Endothelial cell (in vitro differentiated cells): ENCODE data around the gene CAGE1. TPM values are rescaled to one million over a fixed set of nuclear protein-coding genes. Genes with fewer than 3 reads are reported as not detected.

ENCODE experiments used
- DNase-seq: peaks from one replicate; pipeline ENCODE4 v3.0.0; 2021; ENCODE audit warnings: low spot score
- H3K27ac Mint-ChIP-seq: one replicate; pipeline ENCODE4 v1.8.0; 2021; ENCODE audit warnings: mixed read lengths, inconsistent platforms; ENCODE audit not compliant: unreplicated experiment
- H3K27me3 Mint-ChIP-seq: one replicate; pipeline ENCODE4 v1.8.0; 2021; ENCODE audit warnings: mild to moderate bottlenecking, moderate library complexity, mixed read lengths, inconsistent platforms; ENCODE audit not compliant: unreplicated experiment
- H3K36me3 Mint-ChIP-seq: one replicate; pipeline ENCODE4 v1.8.0; 2021; ENCODE audit warnings: mild to moderate bottlenecking, low read depth, mixed read lengths, inconsistent platforms; ENCODE audit not compliant: unreplicated experiment
- H3K4me1 Mint-ChIP-seq: one replicate; pipeline ENCODE4 v1.8.0; 2021; ENCODE audit warnings: mild to moderate bottlenecking, mixed read lengths, inconsistent platforms; ENCODE audit not compliant: unreplicated experiment
- H3K4me3 Mint-ChIP-seq: one replicate; pipeline ENCODE4 v1.8.0; 2021; ENCODE audit warnings: mild to moderate bottlenecking, mixed read lengths, inconsistent platforms; ENCODE audit not compliant: unreplicated experiment
- H3K9me3 Mint-ChIP-seq: one replicate; pipeline ENCODE4 v1.8.0; 2021; ENCODE audit warnings: mixed read lengths, inconsistent platforms; ENCODE audit not compliant: unreplicated experiment
- total RNA-seq: library from RNA; stranded (reverse); fragmentation: NEBNext Ultra II Directional; extraction: Animal tissue kit (Norgen Biotek cat#: 25700); gene quantifications from one replicate; pipeline ENCODE4 v1.2.1, GENCODE V29; 2021; ENCODE audit not compliant: unreplicated experiment
- TF ChIP-seq, protein P1 (sequence below): fragments of 200-600 bp; sonication (generic); IDR thresholded peaks from one replicate; pipeline ENCODE4 v1.5.0; 2021; ENCODE audit warnings: antibody characterized with exemption; ENCODE audit not compliant: unreplicated experiment

Gene CAGE1
- total RNA-seq, 1 donor from 2014 or later = not detected

DNA sequence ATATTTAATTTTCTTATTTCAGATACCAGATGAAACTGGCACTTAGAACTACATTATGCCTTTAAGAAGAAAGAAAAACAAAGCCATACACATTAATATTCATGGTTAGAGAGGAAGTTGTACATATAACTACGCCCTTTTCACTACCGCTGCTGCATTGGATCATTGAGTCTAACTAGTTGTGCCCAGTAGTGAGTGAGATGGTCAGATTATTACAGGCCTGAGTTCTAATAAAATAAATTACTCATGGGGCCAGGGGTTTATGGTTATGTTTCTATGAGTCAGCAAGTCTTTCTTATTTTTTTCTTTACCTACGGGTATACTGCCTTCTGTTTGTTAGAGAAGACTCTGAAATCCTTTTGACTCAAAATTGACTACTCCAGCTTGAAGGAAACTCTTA, 11.5 kb upstream of the CAGE1 start:
- H3K4me3 Mint-ChIP-seq = no peak overlapping the region
- no peaks in the 10 kb centered on the region for H3K27me3 Mint-ChIP-seq
- no peak overlapping the region for H3K27ac Mint-ChIP-seq
- DNase-seq = no peak
- no peaks in the 10 kb centered on the region for H3K4me1 Mint-ChIP-seq
- H3K36me3 Mint-ChIP-seq = peaks cover 11% of the 10 kb centered on the region
- TF ChIP-seq, protein P1, sequence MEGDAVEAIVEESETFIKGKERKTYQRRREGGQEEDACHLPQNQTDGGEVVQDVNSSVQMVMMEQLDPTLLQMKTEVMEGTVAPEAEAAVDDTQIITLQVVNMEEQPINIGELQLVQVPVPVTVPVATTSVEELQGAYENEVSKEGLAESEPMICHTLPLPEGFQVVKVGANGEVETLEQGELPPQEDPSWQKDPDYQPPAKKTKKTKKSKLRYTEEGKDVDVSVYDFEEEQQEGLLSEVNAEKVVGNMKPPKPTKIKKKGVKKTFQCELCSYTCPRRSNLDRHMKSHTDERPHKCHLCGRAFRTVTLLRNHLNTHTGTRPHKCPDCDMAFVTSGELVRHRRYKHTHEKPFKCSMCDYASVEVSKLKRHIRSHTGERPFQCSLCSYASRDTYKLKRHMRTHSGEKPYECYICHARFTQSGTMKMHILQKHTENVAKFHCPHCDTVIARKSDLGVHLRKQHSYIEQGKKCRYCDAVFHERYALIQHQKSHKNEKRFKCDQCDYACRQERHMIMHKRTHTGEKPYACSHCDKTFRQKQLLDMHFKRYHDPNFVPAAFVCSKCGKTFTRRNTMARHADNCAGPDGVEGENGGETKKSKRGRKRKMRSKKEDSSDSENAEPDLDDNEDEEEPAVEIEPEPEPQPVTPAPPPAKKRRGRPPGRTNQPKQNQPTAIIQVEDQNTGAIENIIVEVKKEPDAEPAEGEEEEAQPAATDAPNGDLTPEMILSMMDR = no peak
- no peaks in the 10 kb centered on the region for H3K9me3 Mint-ChIP-seq

DNA sequence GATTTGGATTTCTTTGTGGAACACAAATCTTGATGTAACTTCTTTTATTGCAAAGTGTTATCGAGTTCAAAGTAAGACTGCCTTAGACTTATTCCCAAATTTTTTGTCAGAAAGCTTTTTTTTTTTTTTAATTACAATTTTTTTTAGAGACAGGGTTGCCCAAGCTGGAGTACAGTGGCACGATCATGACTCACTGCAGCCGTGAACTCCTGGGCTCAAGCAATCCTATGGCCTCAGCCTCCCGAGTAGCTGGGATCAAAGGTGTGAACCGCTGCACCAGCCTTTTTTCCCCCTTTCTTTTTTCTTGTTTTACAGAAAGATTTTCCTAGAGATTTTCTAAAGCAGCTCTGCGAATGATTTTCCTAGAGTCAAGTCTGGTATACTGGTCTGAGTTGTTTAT, 2.9 kb upstream of the CAGE1 start:
- DNase-seq = no peak
- H3K9me3 Mint-ChIP-seq = no peaks in the 10 kb centered on the region

DNA sequence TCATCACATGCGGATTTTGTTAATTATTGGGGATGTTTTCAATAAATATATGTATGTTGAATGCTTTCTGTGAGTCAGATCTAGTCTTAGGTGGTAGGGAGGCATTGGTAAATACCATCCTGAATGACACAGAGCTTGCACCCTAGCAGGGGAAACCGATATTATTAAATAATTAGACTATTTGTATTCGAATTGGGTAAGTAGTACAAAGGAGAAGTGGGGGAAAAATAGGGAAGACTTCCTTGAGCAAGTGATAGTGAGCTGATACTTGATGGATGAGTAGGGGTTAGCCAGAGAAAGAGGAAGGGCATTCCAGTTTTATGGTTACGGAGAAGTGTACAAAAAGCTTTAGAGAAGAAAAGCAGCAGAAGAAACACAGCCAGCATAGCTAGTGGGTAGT, 1.6 kb upstream of the CAGE1 start:
- peak overlapping the region; percentile 92 for H3K4me3 Mint-ChIP-seq
- H3K27me3 Mint-ChIP-seq = no peaks in the 10 kb centered on the region
- peaks cover 4% of the 10 kb centered on the region for H3K36me3 Mint-ChIP-seq
- no peaks in the 10 kb centered on the region for H3K9me3 Mint-ChIP-seq
- peaks cover 14% of the 10 kb centered on the region for H3K4me1 Mint-ChIP-seq
- no peak for DNase-seq
- H3K27ac Mint-ChIP-seq = no peak overlapping the region
- TF ChIP-seq, protein P1 = no peak

More for the DNA sequence above, 2.9 kb upstream of the CAGE1 start:
- Mint-ChIP-seq H3K4me3 (no peak overlapping the region), H3K36me3 (peaks cover 4% of the 10 kb centered on the region), H3K27ac (no peak overlapping the region), H3K4me1 (peaks cover 14% of the 10 kb centered on the region), H3K27me3 (no peaks in the 10 kb centered on the region)
- TF ChIP-seq, protein P1 = no peak

DNA sequence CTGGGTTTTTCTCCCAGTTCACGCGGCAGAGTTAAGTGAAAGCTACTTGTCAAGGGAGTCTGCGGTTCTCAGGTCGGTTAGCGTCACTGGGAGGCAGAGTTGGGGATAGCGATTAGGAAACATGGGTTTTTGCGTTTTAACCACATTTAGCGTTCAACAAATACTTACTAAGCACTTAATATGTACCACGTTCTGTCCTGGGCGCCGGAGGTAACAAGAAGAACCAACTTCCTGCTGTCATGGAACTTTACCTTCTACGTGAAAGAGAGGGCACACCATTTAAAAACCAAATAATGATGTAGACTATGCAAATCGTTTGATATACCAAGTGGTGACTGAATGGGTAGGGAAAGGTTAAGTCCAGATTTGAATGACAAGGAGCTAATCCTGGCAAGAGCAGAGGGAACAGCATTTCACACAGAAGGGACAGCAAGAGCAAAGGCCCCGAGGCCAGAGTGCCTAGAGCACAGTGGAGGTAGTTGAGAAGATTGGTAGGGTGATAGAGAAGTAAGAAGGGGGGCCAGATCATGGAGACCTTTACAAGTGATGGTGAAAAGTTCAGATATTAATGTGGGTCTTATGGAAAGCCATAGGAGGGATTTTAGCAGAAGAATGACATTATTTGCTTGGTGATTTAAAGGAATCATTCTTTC, 810 bp upstream of the CAGE1 start:
- H3K4me3 Mint-ChIP-seq = peak overlapping the region; percentile 92
- peak overlapping the region; percentile 85 for H3K27ac Mint-ChIP-seq
- H3K27me3 Mint-ChIP-seq = no peaks in the 10 kb centered on the region
- no peaks in the 10 kb centered on the region for H3K9me3 Mint-ChIP-seq
- no peak for DNase-seq
- peaks cover 14% of the 10 kb centered on the region for H3K4me1 Mint-ChIP-seq
- TF ChIP-seq, protein P1 = no peak
- H3K36me3 Mint-ChIP-seq = no peaks in the 10 kb centered on the region

DNA sequence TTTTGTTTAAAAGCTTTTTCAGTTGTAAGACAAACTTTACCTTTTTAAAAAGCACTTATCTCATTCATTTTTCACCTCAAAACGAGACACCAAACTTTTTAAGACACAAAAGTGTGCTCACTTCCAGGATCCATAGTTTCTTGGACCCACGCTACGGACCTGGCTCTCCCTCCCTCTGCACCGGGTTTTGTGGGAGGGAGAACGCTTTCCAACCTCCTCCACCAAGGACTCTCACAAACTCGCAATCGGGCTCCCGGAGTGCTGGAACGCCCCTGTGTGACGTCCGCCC, 436 bp downstream of the CAGE1 start:
- no peaks in the 10 kb centered on the region for H3K36me3 Mint-ChIP-seq
- H3K9me3 Mint-ChIP-seq = no peaks in the 10 kb centered on the region
- DNase-seq = no peak
- TF ChIP-seq, protein P1 = no peak
- H3K27me3 Mint-ChIP-seq = no peaks in the 10 kb centered on the region
- H3K27ac Mint-ChIP-seq = peak overlapping the region; percentile 85
- peaks cover 14% of the 10 kb centered on the region for H3K4me1 Mint-ChIP-seq
- H3K4me3 Mint-ChIP-seq = peak overlapping the region; percentile 92
